GM10266 (cell line): ENCODE measurements around the gene OSBP.
"Not testable (repeated sequence)": the region's sequence is repeated elsewhere in the genome, so short reads cannot be mapped to it uniquely, and the experiment has no call there.

Source experiments
- DNase-seq: peaks from one replicate; pipeline ENCODE4 v3.0.0; 2012; ENCODE audit errors: extremely low spot score
- TF ChIP-seq, protein P1 (sequence below): IDR thresholded peaks from 2 replicates; pipeline ENCODE4 v1.5.1; 2012; ENCODE audit warnings: mild to moderate bottlenecking, low read depth; ENCODE audit not compliant: control insufficient read depth, insufficient read depth; ENCODE audit errors: missing control alignments

Gene OSBP

DNA sequence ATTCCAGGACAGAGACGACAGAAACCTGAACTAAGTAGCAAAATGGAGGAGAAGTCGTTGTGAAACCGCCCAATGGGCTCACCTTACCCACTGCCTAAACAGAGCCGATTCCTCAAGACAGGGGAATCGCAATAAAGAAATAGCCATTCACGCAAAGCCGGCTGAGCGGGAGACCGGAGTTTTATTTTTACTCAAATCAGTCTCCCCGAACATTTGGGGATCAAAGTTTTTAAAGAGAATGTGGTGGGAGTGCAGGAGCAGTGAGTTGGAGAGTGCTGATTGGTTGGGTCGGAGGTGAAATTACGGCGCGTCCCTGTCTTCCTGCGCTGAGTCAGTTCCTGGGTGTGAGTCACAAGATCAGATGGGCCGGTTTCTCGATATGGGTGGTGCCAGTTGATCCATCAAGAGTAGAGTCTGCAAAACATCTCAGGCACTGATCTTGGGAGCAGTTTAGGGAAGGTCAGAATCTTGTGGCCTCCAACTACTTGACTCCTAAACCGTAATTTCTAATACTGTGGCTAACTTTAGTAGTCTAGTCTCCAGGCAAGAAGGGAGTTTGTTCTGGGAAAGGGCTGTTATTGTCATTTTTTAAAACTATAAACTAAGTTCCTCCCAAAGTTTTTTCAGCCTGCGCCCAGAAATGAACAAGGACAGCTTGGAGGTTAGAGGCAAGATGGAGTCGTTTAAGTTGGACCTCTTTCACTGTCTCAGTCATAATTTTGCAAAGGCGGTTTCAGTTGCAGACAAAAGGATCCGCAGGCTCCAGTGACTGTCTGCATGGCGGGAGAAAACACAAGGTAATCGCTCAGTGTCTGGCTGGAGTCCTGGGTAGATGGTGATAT is 70.2 kb downstream of the OSBP start:
- DNase-seq: no peak
- TF ChIP-seq, protein P1, sequence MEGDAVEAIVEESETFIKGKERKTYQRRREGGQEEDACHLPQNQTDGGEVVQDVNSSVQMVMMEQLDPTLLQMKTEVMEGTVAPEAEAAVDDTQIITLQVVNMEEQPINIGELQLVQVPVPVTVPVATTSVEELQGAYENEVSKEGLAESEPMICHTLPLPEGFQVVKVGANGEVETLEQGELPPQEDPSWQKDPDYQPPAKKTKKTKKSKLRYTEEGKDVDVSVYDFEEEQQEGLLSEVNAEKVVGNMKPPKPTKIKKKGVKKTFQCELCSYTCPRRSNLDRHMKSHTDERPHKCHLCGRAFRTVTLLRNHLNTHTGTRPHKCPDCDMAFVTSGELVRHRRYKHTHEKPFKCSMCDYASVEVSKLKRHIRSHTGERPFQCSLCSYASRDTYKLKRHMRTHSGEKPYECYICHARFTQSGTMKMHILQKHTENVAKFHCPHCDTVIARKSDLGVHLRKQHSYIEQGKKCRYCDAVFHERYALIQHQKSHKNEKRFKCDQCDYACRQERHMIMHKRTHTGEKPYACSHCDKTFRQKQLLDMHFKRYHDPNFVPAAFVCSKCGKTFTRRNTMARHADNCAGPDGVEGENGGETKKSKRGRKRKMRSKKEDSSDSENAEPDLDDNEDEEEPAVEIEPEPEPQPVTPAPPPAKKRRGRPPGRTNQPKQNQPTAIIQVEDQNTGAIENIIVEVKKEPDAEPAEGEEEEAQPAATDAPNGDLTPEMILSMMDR: no peak

GRCh38 chr11:59544869-59545178 is 70.8 kb downstream of the OSBP start:
- no peak for DNase-seq
- TF ChIP-seq, protein P1: no peak

DNA sequence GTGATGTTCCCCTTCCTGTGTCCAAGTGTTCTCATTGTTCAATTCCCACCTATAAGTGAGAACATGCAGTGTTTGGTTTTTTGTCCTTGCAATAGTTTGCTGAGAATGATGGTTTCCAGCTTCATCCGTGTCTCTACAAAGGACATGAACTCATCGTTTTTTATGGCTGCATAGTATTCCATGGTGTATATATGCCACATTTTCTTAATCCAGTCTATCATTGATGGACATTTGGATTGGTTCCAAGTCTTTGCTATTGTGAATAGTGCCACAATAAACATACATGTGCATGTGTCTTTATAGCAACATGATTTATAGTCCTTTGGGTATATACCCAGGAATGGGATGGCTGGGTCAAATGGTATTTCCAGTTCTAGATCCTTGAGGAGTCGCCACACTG is 71.9 kb downstream of the OSBP start:
- not testable (repeated sequence) for DNase-seq

GRCh38 chr11:59542142-59542810 is 73.3 kb downstream of the OSBP start:
- no peak for DNase-seq
- TF ChIP-seq, protein P1: no peak

DNA sequence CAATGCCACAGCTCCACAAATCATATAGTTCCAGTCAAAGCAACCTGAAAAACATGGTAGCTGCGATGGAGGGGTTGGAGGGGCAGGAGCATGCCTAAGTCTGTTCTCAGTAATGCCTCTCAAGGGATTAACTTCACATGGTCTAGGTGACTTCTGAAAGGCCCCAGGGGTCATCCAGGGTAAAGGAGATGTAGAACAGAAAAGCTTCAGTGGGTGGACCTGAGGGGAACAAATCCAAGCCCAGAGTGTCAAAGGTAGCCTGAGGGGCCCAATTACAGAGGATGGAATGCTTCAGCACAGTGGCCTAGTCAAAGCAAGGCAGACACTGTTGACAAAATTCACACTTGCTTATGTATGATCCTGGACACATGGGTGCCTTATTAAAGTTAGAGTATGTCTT is 80.9 kb downstream of the OSBP start:
- TF ChIP-seq, protein P1: no peak
- no peak for DNase-seq

DNA sequence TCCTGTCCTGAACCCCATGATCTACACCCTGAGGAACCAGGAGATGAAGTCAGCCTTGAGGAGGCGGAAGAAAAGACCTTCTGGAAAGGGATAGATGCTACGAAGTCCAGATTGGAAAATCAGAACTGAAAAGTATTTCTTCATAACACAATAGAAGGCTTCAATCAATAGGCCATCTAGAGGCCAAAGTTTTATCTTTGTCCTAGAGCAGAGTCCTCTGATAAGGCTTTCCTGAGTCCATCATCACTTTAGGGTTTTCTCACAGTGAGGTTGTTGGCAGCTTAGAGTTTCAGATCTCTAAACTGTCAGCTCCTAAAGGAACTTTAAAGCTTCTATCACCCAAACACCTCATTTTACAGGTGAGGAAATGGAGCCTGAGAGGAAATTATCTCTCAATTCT is 83.0 kb downstream of the OSBP start:
- TF ChIP-seq, protein P1: no peak
- DNase-seq: no peak

GRCh38 chr11:59528711-59529110 is 86.9 kb downstream of the OSBP start:
- TF ChIP-seq, protein P1: no peak
- DNase-seq: no peak
